ENCODE data around the gene SPATA18. TPM values are rescaled to one million over a fixed set of nuclear protein-coding genes. Genes with fewer than 3 reads are reported as not detected.

SPATA18 gene
- total and polyA plus RNA-seq, 2 experiments from 2014 or later: 2.7 to 7.8 TPM

- H3K27ac ChIP-seq: no peak overlapping the region
- no peak for DNase-seq (ENCODE audit: low spot score)
- no peak for TF ChIP-seq EZH2phosphoT487 (IDR thresholded peaks at IDR 0.05; ENCODE audit: low read depth, severe bottlenecking, unreplicated experiment)
- H3K9me3 ChIP-seq (ENCODE audit: low read depth): no peaks in the 10 kb centered on the region
- H3K79me2 ChIP-seq: no peaks in the 10 kb centered on the region
- H3K27me3 ChIP-seq: no peaks in the 10 kb centered on the region
- H3K9me2 ChIP-seq (replicated peaks; ENCODE audit: insufficient read depth): no peaks in the 10 kb centered on the region
- H3K4me1 ChIP-seq (ENCODE audit: insufficient read depth): no peaks in the 10 kb centered on the region
- no peak overlapping the region for H3K4me2 ChIP-seq
- H2AFZ ChIP-seq: no peak overlapping the region
- 70% methylated on average over 1 of the region's 1 CpG for WGBS (ENCODE audit: low lambda C conversion rate, missing lambda C conversion rate)
- no peak overlapping the region for H3K4me3 ChIP-seq
- H4K20me1 ChIP-seq (ENCODE audit: insufficient read depth, poor library complexity, severe bottlenecking): no peaks in the 10 kb centered on the region
- H3K36me3 ChIP-seq (replicated peaks; ENCODE audit: insufficient read depth, low read depth): no peaks in the 10 kb centered on the region
Observed at GRCh38 chr4:52069571-52069970, 18.5 kb downstream of the SPATA18 start.

- Histone ChIP-seq H2AFZ (peak overlapping the region; percentile 31), H3K79me2 (no peaks in the 10 kb centered on the region), H3K4me1 (ENCODE audit: insufficient read depth) (peaks cover 7% of the 10 kb centered on the region), H4K20me1 (ENCODE audit: insufficient read depth, poor library complexity, severe bottlenecking) (no peaks in the 10 kb centered on the region), H3K27me3 (peaks cover 12% of the 10 kb centered on the region), H3K9me2 (replicated peaks; ENCODE audit: insufficient read depth) (no peaks in the 10 kb centered on the region), H3K9me3 (ENCODE audit: low read depth) (no peaks in the 10 kb centered on the region), H3K36me3 (replicated peaks; ENCODE audit: insufficient read depth, low read depth) (no peaks in the 10 kb centered on the region), H3K4me3 (no peak overlapping the region), H3K27ac (no peak overlapping the region), H3K4me2 (peak overlapping the region; percentile 61)
- DNase-seq (ENCODE audit: low spot score): no peak
- TF ChIP-seq EZH2phosphoT487 (IDR thresholded peaks at IDR 0.05; ENCODE audit: low read depth, severe bottlenecking, unreplicated experiment) (no peak), CTCF (IDR thresholded peaks at IDR 0.05; ENCODE audit: poor library complexity) (no peak), EZH2 (IDR thresholded peaks at IDR 0.05; ENCODE audit: borderline replicate concordance) (no peak)
- 68% methylated on average over 10 of the region's 10 CpGs for whole genome bisulfite sequencing (ENCODE audit: low lambda C conversion rate, missing lambda C conversion rate)
Observed at GRCh38 chr4:52071791-52072546, 20.9 kb downstream of the SPATA18 start.

GRCh38 chr4:52076731-52077130 lies 25.6 kb downstream of the SPATA18 start:
- H3K9me2 ChIP-seq (replicated peaks; ENCODE audit: insufficient read depth): no peaks in the 10 kb centered on the region
- peak overlapping the region; percentile 85 for H3K4me2 ChIP-seq
- peaks cover 12% of the 10 kb centered on the region for H3K27me3 ChIP-seq
- no peaks in the 10 kb centered on the region for H3K9me3 ChIP-seq (ENCODE audit: low read depth)
- peaks cover 7% of the 10 kb centered on the region for H3K4me1 ChIP-seq (ENCODE audit: insufficient read depth)
- 6% methylated on average over 26 of the region's 26 CpGs for WGBS (ENCODE audit: low lambda C conversion rate, missing lambda C conversion rate)
- H3K36me3 ChIP-seq (replicated peaks; ENCODE audit: insufficient read depth, low read depth): no peaks in the 10 kb centered on the region
- no peaks in the 10 kb centered on the region for H4K20me1 ChIP-seq (ENCODE audit: insufficient read depth, poor library complexity, severe bottlenecking)
- peak overlapping the region; percentile 63 for H2AFZ ChIP-seq
- H3K4me3 ChIP-seq: peak overlapping the region; percentile 10
- DNase-seq (ENCODE audit: low spot score): peak; percentile 36
- TF ChIP-seq CTCF (IDR thresholded peaks at IDR 0.05; ENCODE audit: poor library complexity) (no peak), EZH2phosphoT487 (IDR thresholded peaks at IDR 0.05; ENCODE audit: low read depth, severe bottlenecking, unreplicated experiment) (no peak), EZH2 (IDR thresholded peaks at IDR 0.05; ENCODE audit: borderline replicate concordance) (no peak)
- H3K27ac ChIP-seq: no peak overlapping the region
- no peaks in the 10 kb centered on the region for H3K79me2 ChIP-seq

- Histone ChIP-seq H3K4me3 (no peak overlapping the region), H3K36me3 (replicated peaks; ENCODE audit: insufficient read depth, low read depth) (no peaks in the 10 kb centered on the region), H2AFZ (no peak overlapping the region), H3K9me3 (ENCODE audit: low read depth) (no peaks in the 10 kb centered on the region), H4K20me1 (ENCODE audit: insufficient read depth, poor library complexity, severe bottlenecking) (no peaks in the 10 kb centered on the region), H3K27me3 (peaks cover 12% of the 10 kb centered on the region), H3K79me2 (no peaks in the 10 kb centered on the region), H3K4me2 (no peak overlapping the region), H3K4me1 (ENCODE audit: insufficient read depth) (peaks cover 7% of the 10 kb centered on the region), H3K9me2 (replicated peaks; ENCODE audit: insufficient read depth) (no peaks in the 10 kb centered on the region), H3K27ac (no peak overlapping the region)
- no peak for DNase-seq (ENCODE audit: low spot score)
- TF ChIP-seq CTCF (IDR thresholded peaks at IDR 0.05; ENCODE audit: poor library complexity): no peak
- TF ChIP-seq EZH2phosphoT487 (IDR thresholded peaks at IDR 0.05; ENCODE audit: low read depth, severe bottlenecking, unreplicated experiment): no peak
- TF ChIP-seq EZH2 (IDR thresholded peaks at IDR 0.05; ENCODE audit: borderline replicate concordance): no peak
- WGBS (ENCODE audit: low lambda C conversion rate, missing lambda C conversion rate): 75% methylated on average over 2 of the region's 2 CpGs
Observed at GRCh38 chr4:52079659-52080058, 28.6 kb downstream of the SPATA18 start.
